Loucy (cell line): Measurements from ENCODE around the gene CDKN2C.

Experiments used
- EZH2phosphoT487 ChIP-seq: fragments of 200-600 bp; IDR thresholded peaks from 2 replicates; pipeline ENCODE4 v1.6.1; 2018; ENCODE audit warnings: antibody characterized with exemption, mild to moderate bottlenecking, moderate library complexity, borderline replicate concordance
- TF ChIP-seq, protein P1 (sequence below): fragments of 200-600 bp; sonication (generic); conservative IDR thresholded peaks from 2 replicates; pipeline ENCODE4 v1.5.1; 2014; ENCODE audit warnings: mild to moderate bottlenecking, antibody characterized with exemption, low read length

DNA sequence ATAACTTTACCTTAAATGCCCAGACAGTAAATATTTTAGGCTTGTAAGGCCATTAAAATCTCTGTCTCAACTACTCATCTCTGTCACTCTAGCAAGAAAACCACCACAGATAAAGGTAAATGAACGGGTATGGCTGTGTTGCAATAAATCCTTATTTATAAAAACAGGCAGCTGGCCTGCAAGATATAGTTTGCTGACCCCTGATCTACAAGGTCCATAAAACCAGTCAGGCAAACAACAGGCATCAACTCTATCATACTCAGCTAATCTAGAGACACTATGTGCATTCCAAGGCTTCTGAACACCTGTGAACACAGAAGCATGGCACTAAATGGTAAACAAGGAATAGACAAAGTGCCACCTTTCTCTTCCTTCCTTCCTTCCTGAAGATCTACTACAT, 19.6 kb upstream of the CDKN2C start:
- TF ChIP-seq, protein P1, sequence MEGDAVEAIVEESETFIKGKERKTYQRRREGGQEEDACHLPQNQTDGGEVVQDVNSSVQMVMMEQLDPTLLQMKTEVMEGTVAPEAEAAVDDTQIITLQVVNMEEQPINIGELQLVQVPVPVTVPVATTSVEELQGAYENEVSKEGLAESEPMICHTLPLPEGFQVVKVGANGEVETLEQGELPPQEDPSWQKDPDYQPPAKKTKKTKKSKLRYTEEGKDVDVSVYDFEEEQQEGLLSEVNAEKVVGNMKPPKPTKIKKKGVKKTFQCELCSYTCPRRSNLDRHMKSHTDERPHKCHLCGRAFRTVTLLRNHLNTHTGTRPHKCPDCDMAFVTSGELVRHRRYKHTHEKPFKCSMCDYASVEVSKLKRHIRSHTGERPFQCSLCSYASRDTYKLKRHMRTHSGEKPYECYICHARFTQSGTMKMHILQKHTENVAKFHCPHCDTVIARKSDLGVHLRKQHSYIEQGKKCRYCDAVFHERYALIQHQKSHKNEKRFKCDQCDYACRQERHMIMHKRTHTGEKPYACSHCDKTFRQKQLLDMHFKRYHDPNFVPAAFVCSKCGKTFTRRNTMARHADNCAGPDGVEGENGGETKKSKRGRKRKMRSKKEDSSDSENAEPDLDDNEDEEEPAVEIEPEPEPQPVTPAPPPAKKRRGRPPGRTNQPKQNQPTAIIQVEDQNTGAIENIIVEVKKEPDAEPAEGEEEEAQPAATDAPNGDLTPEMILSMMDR, result no peak
- TF ChIP-seq EZH2phosphoT487, result no peak
